Peyer's patch (tissue), 4 donors: Measurements from ENCODE around the gene EYA2. TPM values are rescaled to one million over a fixed set of nuclear protein-coding genes. Genes with fewer than 3 reads are reported as not detected.

Experiments
- DNase-seq, 3 donors: peaks; one replicate each; pipeline ENCODE4 v3.0.0-alpha.2; 2017 to 2019
- H3K27ac ChIP-seq, 4 donors: fragments of 200-600 bp; sonication (generic); one replicate each; pipeline ENCODE4 v1.5.1; 2016 to 2019
- H3K27me3 ChIP-seq, 2 donors: fragments of 200-600 bp; sonication (generic); one replicate each; pipeline ENCODE4 v1.5.1; 2019
- H3K36me3 ChIP-seq, 3 donors: fragments of 200-600 bp; sonication (generic); one replicate each; pipeline ENCODE4 v1.5.1; 2016 to 2019
- H3K4me1 ChIP-seq, 4 donors: fragments of 200-600 bp; sonication (generic); one replicate each; pipeline ENCODE4 v1.5.1; 2016 to 2019
- H3K4me3 ChIP-seq, 4 donors: fragments of 200-600 bp; sonication (generic); 1 replicate in 3 of 4; 2 replicates in 1 of 4; pipeline ENCODE4 v1.5.1; 2016 to 2019; ENCODE audit warnings: mild to moderate bottlenecking in 1 of 4
- H3K9me3 ChIP-seq, 4 donors: fragments of 200-600 bp; sonication (generic); one replicate each; pipeline ENCODE4 v1.5.1; 2016 to 2019; ENCODE audit warnings: mild to moderate bottlenecking in 1 of 4
- POLR2A ChIP-seq, 2 donors: fragments of 450-650 bp; IDR thresholded peaks; one replicate each; pipeline ENCODE4 v1.5.1; 2017; ENCODE audit warnings: antibody characterized with exemption in 2 of 2, mild to moderate bottlenecking in 2 of 2, moderate library complexity in 2 of 2
- total RNA-seq, 4 donors: library from RNA; depleted of rRNA; stranded (reverse); fragments of >200 nt; gene quantifications; one replicate each; pipeline ENCODE4 v1.1.0, GENCODE V29; 2016
- TF ChIP-seq, protein P1 (sequence below), 6 experiments: fragments of 450-650 bp in 4 of 6; fragments of 200-600 bp in 2 of 6; sonication (generic) in 1 of 6; IDR thresholded peaks; one replicate each; pipeline ENCODE4 v1.5.1; 2017 to 2019; ENCODE audit warnings: antibody characterized with exemption in 6 of 6, mild to moderate bottlenecking in 3 of 6, moderate library complexity in 1 of 6

The EYA2 gene
- total RNA-seq, 4 donors from 2014 or later: 0.40 to 1.7 TPM; not detected in 2

DNA sequence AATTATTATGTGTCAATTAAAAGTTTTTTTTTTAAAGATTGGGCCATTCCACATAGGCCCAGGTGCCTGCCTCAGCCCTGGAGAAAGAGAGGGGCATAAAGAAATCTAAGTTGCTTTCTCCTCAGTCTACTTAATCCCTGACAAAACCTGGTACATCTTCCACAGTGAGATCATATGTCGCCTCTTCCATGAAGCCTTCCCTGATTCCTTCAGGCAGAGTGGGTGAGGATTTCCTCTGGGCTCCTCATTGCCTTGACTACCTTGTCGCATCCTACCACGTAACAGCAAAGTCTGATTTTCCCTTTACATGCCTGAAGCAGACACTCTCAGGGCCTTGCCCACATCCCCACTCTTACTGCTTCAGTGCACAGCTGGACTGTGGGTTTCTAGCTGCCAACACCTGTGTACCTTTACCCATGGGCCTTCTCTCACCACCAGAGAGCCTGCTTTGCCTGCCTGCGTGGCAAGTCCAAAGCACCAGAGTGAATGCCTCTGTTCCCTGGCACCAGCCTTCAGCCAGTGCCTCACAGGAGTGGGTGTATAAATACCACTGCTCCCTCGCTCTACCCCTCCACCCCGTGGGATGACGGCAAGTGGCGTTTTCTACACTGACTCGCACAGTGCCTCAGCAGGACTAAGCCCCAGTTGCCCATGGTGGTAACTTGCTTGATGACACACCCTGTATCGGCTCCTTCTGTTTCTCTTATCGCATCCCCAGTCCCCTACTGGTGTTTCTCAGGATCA lies 68.0 kb downstream of the EYA2 start:
- Histone ChIP-seq H3K4me3 (no peak overlapping the region), H3K4me1 (no peaks in the 10 kb centered on the region), H3K36me3 (no peaks in the 10 kb centered on the region), H3K27me3 (no peaks in the 10 kb centered on the region), H3K9me3 (no peaks in the 10 kb centered on the region), H3K27ac (no peak overlapping the region)
- no peak for DNase-seq
- TF ChIP-seq, protein P1, sequence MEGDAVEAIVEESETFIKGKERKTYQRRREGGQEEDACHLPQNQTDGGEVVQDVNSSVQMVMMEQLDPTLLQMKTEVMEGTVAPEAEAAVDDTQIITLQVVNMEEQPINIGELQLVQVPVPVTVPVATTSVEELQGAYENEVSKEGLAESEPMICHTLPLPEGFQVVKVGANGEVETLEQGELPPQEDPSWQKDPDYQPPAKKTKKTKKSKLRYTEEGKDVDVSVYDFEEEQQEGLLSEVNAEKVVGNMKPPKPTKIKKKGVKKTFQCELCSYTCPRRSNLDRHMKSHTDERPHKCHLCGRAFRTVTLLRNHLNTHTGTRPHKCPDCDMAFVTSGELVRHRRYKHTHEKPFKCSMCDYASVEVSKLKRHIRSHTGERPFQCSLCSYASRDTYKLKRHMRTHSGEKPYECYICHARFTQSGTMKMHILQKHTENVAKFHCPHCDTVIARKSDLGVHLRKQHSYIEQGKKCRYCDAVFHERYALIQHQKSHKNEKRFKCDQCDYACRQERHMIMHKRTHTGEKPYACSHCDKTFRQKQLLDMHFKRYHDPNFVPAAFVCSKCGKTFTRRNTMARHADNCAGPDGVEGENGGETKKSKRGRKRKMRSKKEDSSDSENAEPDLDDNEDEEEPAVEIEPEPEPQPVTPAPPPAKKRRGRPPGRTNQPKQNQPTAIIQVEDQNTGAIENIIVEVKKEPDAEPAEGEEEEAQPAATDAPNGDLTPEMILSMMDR (IDR thresholded peaks at IDR 0.05): no peak
- TF ChIP-seq POLR2A (IDR thresholded peaks at IDR 0.05): no peak

DNA sequence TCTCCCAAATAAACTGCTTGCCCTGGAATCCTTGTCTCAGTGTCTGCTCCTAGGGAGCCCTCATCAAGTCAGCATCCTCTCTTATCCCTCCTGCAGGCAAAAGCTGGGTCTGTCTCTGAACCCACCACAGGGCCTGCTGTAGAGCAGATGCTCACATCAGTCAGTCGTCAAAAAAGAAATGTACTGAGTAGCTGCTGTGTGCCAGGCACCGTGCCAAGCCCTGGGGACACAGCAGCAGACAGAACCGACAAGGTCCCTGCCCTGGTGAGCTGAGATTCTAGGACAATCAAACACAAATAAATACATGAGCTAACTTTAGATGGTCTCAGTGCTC lies 68.5 kb downstream of the EYA2 start:
- no peaks in the 10 kb centered on the region for H3K4me1 ChIP-seq
- DNase-seq: no peak
- no peaks in the 10 kb centered on the region for H3K27me3 ChIP-seq
- no peaks in the 10 kb centered on the region for H3K9me3 ChIP-seq
- H3K27ac ChIP-seq: no peak overlapping the region
- no peaks in the 10 kb centered on the region for H3K36me3 ChIP-seq
- TF ChIP-seq, protein P1 (IDR thresholded peaks at IDR 0.05): no peak
- TF ChIP-seq POLR2A (IDR thresholded peaks at IDR 0.05): no peak
- no peak overlapping the region for H3K4me3 ChIP-seq

DNA sequence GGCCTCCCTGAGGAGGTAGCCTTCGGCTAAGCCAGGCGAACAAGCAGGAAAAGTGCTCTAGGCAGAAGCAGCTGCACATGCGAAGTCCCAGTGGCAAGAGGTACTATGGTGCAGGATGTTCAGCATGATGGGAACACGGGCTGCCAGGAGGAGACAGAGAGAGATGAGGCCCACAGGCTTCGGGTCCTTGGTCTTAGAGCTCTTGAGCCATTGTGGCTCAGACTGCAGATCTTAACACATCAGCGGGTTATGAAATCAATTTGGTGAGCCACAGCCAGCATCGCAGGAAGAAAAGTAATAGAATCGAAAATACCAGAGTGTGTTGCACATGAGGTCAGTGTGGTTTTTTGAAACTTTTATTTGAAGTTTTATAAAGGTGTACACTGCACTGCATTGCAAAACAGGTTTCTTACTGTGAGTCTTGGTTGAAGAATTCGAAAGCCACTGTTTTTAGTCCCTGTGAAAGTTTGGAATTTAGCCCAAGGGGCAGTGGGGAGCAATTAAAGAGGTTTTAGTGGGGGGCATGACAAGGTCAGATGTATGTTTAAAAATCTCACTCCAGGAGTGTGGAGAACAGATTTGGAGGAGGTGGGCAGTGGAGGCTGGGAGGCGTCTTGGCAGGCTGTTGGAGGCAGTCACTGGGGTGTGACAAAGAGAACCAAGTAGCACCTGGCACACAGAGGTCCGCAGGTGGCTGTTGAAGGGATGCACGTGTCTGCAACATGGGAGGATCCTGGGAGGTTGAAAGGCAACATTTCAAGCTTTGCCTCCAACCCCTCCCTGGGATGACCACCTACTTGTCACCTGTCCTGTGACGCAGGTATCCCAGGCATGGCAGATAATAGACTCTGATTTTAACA lies 69.3 kb downstream of the EYA2 start:
- TF ChIP-seq, protein P1 (IDR thresholded peaks at IDR 0.05): no peak
- TF ChIP-seq POLR2A (IDR thresholded peaks at IDR 0.05): no peak
- H3K27me3 ChIP-seq: no peaks in the 10 kb centered on the region
- no peaks in the 10 kb centered on the region for H3K9me3 ChIP-seq
- no peaks in the 10 kb centered on the region for H3K36me3 ChIP-seq
- no peak overlapping the region for H3K27ac ChIP-seq
- H3K4me1 ChIP-seq: no peaks in the 10 kb centered on the region
- no peak overlapping the region for H3K4me3 ChIP-seq
- no peak for DNase-seq

DNA sequence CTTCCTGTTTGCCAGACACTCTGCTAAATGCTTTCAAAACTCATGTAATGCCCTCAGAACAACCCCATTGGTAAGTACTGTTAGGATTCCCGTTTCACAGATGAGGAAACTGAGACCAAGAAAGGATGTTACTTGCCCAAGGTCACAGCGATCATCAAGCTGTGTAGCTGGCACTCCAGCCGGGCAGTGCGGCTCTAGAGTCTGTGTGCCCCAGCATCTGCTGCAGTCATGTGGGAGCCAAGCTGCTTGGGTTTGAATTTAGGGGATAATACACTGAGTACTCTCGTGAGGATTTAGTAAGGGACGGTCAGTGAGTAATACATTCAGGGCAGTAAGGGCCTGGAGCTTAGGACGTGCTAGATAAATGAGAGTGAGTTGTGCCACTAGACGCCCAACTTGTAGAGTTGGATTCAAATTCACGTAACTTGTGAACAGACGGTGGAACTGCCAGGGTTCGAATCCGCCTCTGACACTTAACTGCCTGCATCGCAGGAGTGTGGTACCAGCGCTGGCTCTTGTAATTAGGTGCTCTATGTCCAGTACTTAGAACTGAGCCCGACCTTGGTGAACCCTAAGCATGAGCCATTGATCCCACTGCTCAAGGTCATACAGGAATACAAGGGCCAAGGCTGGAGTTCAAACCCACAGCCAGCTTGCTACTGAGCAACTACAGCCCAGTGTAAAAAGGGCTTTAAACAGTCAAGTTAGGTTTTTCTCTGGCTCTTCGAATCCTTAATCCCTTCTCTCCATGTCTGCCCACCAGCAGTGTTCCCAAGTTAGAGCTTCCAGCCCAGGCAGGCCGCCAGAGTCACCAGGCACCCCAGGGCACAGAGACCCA lies 70.2 kb downstream of the EYA2 start:
- Histone ChIP-seq H3K4me3 (no peak overlapping the region), H3K36me3 (no peaks in the 10 kb centered on the region), H3K27me3 (no peaks in the 10 kb centered on the region), H3K9me3 (no peaks in the 10 kb centered on the region), H3K4me1 (no peaks in the 10 kb centered on the region), H3K27ac (no peak overlapping the region)
- TF ChIP-seq, protein P1 (IDR thresholded peaks at IDR 0.05): no peak
- no peak for TF ChIP-seq POLR2A (IDR thresholded peaks at IDR 0.05)
- DNase-seq: no peak

DNA sequence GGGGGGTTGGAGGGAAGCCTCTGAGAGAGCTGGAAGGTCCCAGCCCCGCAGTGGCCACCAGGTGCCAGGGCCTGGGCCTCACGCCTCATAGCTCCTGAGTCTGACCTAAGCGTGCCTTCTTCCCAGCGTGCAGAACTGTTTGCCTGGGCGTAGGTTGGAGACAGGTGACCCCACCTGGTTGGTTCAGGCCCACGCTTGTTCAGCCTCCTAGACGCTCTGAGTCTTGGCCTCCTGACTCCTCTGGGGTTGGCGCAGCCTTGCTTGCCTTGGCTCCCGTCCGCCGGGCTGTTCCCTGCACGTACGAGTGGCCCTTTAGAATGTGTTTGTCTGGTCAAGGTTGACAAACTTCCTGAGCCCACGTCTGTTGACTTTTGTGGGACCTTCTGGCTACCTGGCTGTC lies 70.8 kb downstream of the EYA2 start:
- no peak for DNase-seq
- Histone ChIP-seq H3K27me3 (no peaks in the 10 kb centered on the region), H3K4me3 (no peak overlapping the region), H3K27ac (no peak overlapping the region), H3K9me3 (no peaks in the 10 kb centered on the region), H3K4me1 (no peaks in the 10 kb centered on the region), H3K36me3 (no peaks in the 10 kb centered on the region)
- TF ChIP-seq, protein P1 (IDR thresholded peaks at IDR 0.05): no peak
- TF ChIP-seq POLR2A (IDR thresholded peaks at IDR 0.05): no peak
